Lower lobe of right lung (tissue), 2 donors: ENCODE results near the gene LRRC28. TPM values are rescaled to one million over a fixed set of nuclear protein-coding genes. Genes with fewer than 3 reads are reported as not detected.

Source experiments
- ATAC-seq, 2 donors: fragments of 200-7000 bp; cut with Tn5 transposase; one replicate each; pipeline ENCODE4 v1.9.1; 2020 to 2022; ENCODE audit warnings: mild to moderate bottlenecking in 2 of 2, moderate library complexity in 2 of 2
- DNase-seq: peaks from one replicate; pipeline ENCODE4 v3.0.0-alpha.2; 2020
- H3K27ac ChIP-seq: fragments of 200-600 bp; one replicate; pipeline ENCODE4 v1.8.0; 2022
- H3K27me3 ChIP-seq: fragments of 200-600 bp; one replicate; pipeline ENCODE4 v1.8.0; 2022; ENCODE audit warnings: low read depth
- H3K36me3 ChIP-seq: fragments of 200-600 bp; one replicate; pipeline ENCODE4 v1.8.0; 2022; ENCODE audit warnings: mild to moderate bottlenecking
- H3K4me1 ChIP-seq: fragments of 200-600 bp; one replicate; pipeline ENCODE4 v1.8.0; 2022
- H3K4me3 ChIP-seq: fragments of 200-600 bp; one replicate; pipeline ENCODE4 v1.8.0; 2022; ENCODE audit warnings: mild to moderate bottlenecking
- H3K9me3 ChIP-seq: fragments of 200-600 bp; one replicate; pipeline ENCODE4 v1.8.0; 2022
- CTCF ChIP-seq: fragments of 200-600 bp; IDR thresholded peaks from one replicate; pipeline ENCODE4 v1.8.0; 2022; ENCODE audit warnings: antibody characterized with exemption, mild to moderate bottlenecking
- intact Hi-C: fragments of 100-400 bp; cut with DNase I; formaldehyde crosslinking; loops from one replicate; pipeline ENCODE4 v1.11.0; 2022
- long read RNA-seq: library from polyadenylated mRNA; unstranded; transcript quantifications from one replicate; pipeline ENCODE4 v2.0.0, GENCODE V29; 2021
- total RNA-seq: library from RNA; stranded (reverse); fragmentation: NEBNext Ultra II Directional; extraction: Animal tissue kit (Norgen Biotek cat#: 25700); gene quantifications from one replicate; pipeline ENCODE4 v1.2.1, GENCODE V29; 2021
- donor health status: DM: no; HTN: yes; CAD: no; lungs with severe emphysema.

The LRRC28 gene
- 23.8 TPM for total RNA-seq
- long read RNA-seq, full-length matches to known transcripts: 3 of 14 reads
- long read RNA-seq, partial matches to known transcripts: 0 of 14 reads
- long read RNA-seq, other reads (novel, unspliced or antisense): 11 of 14 reads

- peak; percentile 98 for DNase-seq
- no peak for TF ChIP-seq CTCF
- H3K4me3 ChIP-seq: peak within 1 kb of the TSS; percentile 82
- H3K27ac ChIP-seq: peak within 1 kb of the TSS; percentile 87
- ATAC-seq: peak; percentile 98 to 99
- peaks cover 4% of the 10 kb centered on the region for H3K36me3 ChIP-seq
- H3K9me3 ChIP-seq: no peaks in the 10 kb centered on the region
- H3K27me3 ChIP-seq: no peaks in the 10 kb centered on the region
- intact Hi-C loops: no loop called here
- H3K4me1 ChIP-seq: peaks cover 22% of the 10 kb centered on the region
Measured at GRCh38 chr15:99250857-99251841, at the start of gene LRRC28. TSS of gene LRRC28 (plus strand) at chr15:99251481. CDS start at chr15:99255958, 4,477 bp downstream.

- DNase-seq (no peak), ATAC-seq (no peak)
- Histone ChIP-seq H3K4me3 (no peak overlapping the region), H3K27me3 (no peaks in the 10 kb centered on the region), H3K9me3 (no peaks in the 10 kb centered on the region), H3K27ac (no peak overlapping the region), H3K4me1 (no peaks in the 10 kb centered on the region), H3K36me3 (peaks cover 16% of the 10 kb centered on the region)
- TF ChIP-seq CTCF: no peak
- intact Hi-C loops: no loop called here
Measured at GRCh38 chr15:99202176-99202552, 49.1 kb upstream of the LRRC28 start.

GRCh38 chr15:99207672-99208071 lies 43.6 kb upstream of the LRRC28 start:
- H3K4me3 ChIP-seq: no peak overlapping the region
- H3K4me1 ChIP-seq: no peaks in the 10 kb centered on the region
- intact Hi-C loops: no loop called here
- DNase-seq (no peak), ATAC-seq (no peak)
- H3K27ac ChIP-seq: no peak overlapping the region
- H3K36me3 ChIP-seq: no peaks in the 10 kb centered on the region
- no peak for TF ChIP-seq CTCF
- no peaks in the 10 kb centered on the region for H3K9me3 ChIP-seq
- H3K27me3 ChIP-seq: no peaks in the 10 kb centered on the region

GRCh38 chr15:99209326-99209725 lies 42.0 kb upstream of the LRRC28 start:
- Histone ChIP-seq H3K27ac (no peak overlapping the region), H3K9me3 (no peaks in the 10 kb centered on the region), H3K36me3 (no peaks in the 10 kb centered on the region), H3K4me3 (no peak overlapping the region), H3K27me3 (no peaks in the 10 kb centered on the region), H3K4me1 (no peaks in the 10 kb centered on the region)
- no peak for TF ChIP-seq CTCF
- DNase-seq (no peak), ATAC-seq (no peak)
- intact Hi-C loops: no loop called here

- H3K9me3 ChIP-seq: no peaks in the 10 kb centered on the region
- no peak overlapping the region for H3K4me3 ChIP-seq
- intact Hi-C loops: no loop called here
- H3K4me1 ChIP-seq: no peaks in the 10 kb centered on the region
- ATAC-seq (no peak), DNase-seq (no peak)
- no peak overlapping the region for H3K27ac ChIP-seq
- no peaks in the 10 kb centered on the region for H3K27me3 ChIP-seq
- peaks cover 5% of the 10 kb centered on the region for H3K36me3 ChIP-seq
- TF ChIP-seq CTCF: no peak
Measured at GRCh38 chr15:99210334-99210733, 40.9 kb upstream of the LRRC28 start.
